Kidney (tissue), 14 donors: Measurements from ENCODE around the gene FAAP20. TPM values are rescaled to one million over a fixed set of nuclear protein-coding genes. Genes with fewer than 3 reads are reported as not detected.

Source experiments
- DNase-seq, 5 donors: peaks; one replicate each; pipeline ENCODE4 v3.0.0-alpha.2; 2013 to 2020
- FAIRE-seq: peaks from 2 replicates; lab custom pipeline; 2012; peaks lifted over from hg19 to GRCh38; lab: Jason Lieb, UNC
- H3K27ac ChIP-seq, 2 donors: one replicate each; pipeline ENCODE4 v1.7.0; 2013; ENCODE audit warnings: low read depth in 2 of 2, low read length in 2 of 2, inconsistent platforms in 1 of 2
- H3K27me3 ChIP-seq: one replicate; pipeline ENCODE4 v1.7.1; 2013; ENCODE audit warnings: low read length, inconsistent platforms; ENCODE audit not compliant: control insufficient read depth, insufficient read depth
- H3K36me3 ChIP-seq, 3 donors: one replicate each; pipeline versions ENCODE4 v1.7.0 to v1.7.1; 2013; ENCODE audit warnings: low read length in 3 of 3, control low read depth in 1 of 3, inconsistent platforms in 1 of 3; ENCODE audit not compliant: insufficient read depth in 3 of 3, control insufficient read depth in 2 of 3
- H3K4me1 ChIP-seq, 3 donors: one replicate each; pipeline versions ENCODE4 v1.7.0 to v1.7.1; 2013; ENCODE audit warnings: low read length in 3 of 3, inconsistent platforms in 1 of 3, low read depth in 1 of 3; ENCODE audit not compliant: control insufficient read depth in 2 of 3, insufficient read depth in 2 of 3
- H3K4me3 ChIP-seq, 3 donors: one replicate each; pipeline versions ENCODE4 v1.7.0 to v1.8.1; 2013; ENCODE audit warnings: low read length in 3 of 3, control low read depth in 1 of 3, inconsistent platforms in 1 of 3
- H3K9ac ChIP-seq, 3 donors: one replicate each; pipeline versions ENCODE4 v1.7.0 to v1.7.1; 2013; ENCODE audit warnings: low read length in 3 of 3, control low read depth in 1 of 3, inconsistent platforms in 1 of 3
- H3K9me3 ChIP-seq, 3 donors: one replicate each; pipeline versions ENCODE4 v1.7.0 to v1.7.1; 2013; ENCODE audit warnings: low read length in 3 of 3, control low read depth in 1 of 3, inconsistent platforms in 1 of 3; ENCODE audit not compliant: control insufficient read depth in 2 of 3, insufficient read depth in 1 of 3
- intact Hi-C: fragments of 100-400 bp; cut with DNase I; formaldehyde crosslinking; loops from one replicate; pipeline ENCODE4 v1.11.1; 2022
- polyA plus RNA-seq: library from polyadenylated mRNA; stranded (reverse); fragments of 350-450 nt; fragmentation: Illumina TruSeq; extraction: RNeasy Lipid Tissue Mini Kit (QIAGEN cat#74804); gene quantifications from one replicate; pipeline ENCODE4 v1.2.3, GENCODE V29; 2014; ENCODE audit warnings: low read depth, low replicate concordance; ENCODE audit not compliant: insufficient read depth
- total RNA-seq: library from RNA; stranded (reverse); fragmentation: NEBNext Ultra II Directional; extraction: Animal tissue kit (Norgen Biotek cat#: 25700); gene quantifications from one replicate; pipeline ENCODE4 v1.2.1, GENCODE V29; 2021
- TF ChIP-seq, protein P1 (sequence below): IDR thresholded peaks from 3 replicates; pipeline ENCODE4 v1.5.1; 2012; ENCODE audit warnings: mild to moderate bottlenecking, moderate library complexity, borderline replicate concordance; ENCODE audit not compliant: insufficient read depth; ENCODE audit errors: extremely low read depth
- donor health status: control.
- donor health status: control.
- donor health status: control.
- donor health status: control.
- donor health status: control.
- donor health status: DM: yes; HTN: yes; CAD: no.
- donor health status: Normal renal cell carcinoma (clear cell type).

The FAAP20 gene
- total and polyA plus RNA-seq, 2 donors from 2014 or later, result 69.0 to 109 TPM

DNA sequence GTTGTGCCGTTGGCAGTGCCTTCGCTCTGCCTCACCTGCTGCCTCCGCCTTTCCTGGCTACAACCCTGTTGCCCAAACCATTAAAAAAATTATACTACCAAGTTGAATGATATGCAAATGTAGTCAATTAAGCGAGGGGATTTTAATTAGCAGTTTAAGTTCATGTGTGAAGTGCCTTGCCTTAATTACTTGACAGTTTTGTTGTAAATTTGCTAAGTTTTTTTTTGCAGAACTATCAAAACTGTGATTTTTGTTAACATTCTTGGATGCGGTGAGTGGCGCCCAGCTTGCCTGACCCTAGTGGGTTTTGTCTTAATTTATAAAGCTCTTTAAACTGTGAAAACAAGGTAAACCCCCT is 44.4 kb upstream of the FAAP20 start:
- FAIRE-seq (no peak), DNase-seq (no peak)
- TF ChIP-seq, protein P1, sequence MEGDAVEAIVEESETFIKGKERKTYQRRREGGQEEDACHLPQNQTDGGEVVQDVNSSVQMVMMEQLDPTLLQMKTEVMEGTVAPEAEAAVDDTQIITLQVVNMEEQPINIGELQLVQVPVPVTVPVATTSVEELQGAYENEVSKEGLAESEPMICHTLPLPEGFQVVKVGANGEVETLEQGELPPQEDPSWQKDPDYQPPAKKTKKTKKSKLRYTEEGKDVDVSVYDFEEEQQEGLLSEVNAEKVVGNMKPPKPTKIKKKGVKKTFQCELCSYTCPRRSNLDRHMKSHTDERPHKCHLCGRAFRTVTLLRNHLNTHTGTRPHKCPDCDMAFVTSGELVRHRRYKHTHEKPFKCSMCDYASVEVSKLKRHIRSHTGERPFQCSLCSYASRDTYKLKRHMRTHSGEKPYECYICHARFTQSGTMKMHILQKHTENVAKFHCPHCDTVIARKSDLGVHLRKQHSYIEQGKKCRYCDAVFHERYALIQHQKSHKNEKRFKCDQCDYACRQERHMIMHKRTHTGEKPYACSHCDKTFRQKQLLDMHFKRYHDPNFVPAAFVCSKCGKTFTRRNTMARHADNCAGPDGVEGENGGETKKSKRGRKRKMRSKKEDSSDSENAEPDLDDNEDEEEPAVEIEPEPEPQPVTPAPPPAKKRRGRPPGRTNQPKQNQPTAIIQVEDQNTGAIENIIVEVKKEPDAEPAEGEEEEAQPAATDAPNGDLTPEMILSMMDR, result no peak
- Histone ChIP-seq H3K4me1 (peaks cover 0 to 68% (median 56%) of the 10 kb centered on the region in 3 donors), H3K9me3 (no peaks in the 10 kb centered on the region), H3K27ac (peak overlapping the region in 1 of 2 donors; percentile 51), H3K4me3 (no peak overlapping the region), H3K27me3 (no peaks in the 10 kb centered on the region), H3K9ac (peak overlapping the region in 1 of 3 donors; percentile 40), H3K36me3 (peaks cover 0 to 3% (median 0%) of the 10 kb centered on the region in 3 donors)
- intact Hi-C loops, result no loop called here

DNA sequence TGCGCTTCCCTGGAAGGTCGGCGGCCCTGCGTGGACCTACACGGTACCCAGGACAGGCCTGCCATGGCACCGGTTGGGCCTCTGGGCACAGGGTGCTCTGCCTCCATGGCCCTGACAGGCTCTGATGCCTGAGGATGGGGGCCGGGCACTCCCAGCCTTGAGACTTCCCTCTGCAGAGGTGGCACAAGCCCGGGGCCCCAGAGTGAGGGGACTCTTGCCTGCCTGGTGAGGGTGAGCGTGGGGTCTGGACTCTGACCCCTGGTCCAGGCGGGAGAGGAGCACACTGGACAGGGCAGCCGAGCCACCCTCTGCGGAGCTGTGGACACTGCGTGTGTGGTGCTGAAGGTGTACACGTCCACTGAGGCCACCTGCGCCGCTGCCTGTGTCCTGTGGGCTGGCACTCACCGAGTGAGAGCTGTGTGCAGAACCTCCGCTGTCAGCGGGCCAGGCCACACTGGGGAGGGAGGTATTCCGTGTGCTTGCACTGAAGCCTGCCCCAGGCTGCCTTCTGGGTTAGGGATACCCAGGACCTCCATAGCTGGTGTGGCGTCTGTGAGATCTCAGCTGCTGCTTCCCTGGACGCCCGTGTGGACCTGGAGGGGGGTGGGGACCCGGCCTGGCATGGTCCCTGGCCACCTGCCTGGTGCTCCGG is 43.9 kb upstream of the FAAP20 start:
- Histone ChIP-seq H3K27ac (peak overlapping the region in 1 of 2 donors; percentile 51), H3K9ac (peak overlapping the region in 1 of 3 donors; percentile 40), H3K9me3 (no peaks in the 10 kb centered on the region), H3K4me1 (peaks cover 0 to 72% (median 60%) of the 10 kb centered on the region in 3 donors), H3K4me3 (no peak overlapping the region), H3K27me3 (no peaks in the 10 kb centered on the region), H3K36me3 (peaks cover 0 to 3% (median 0%) of the 10 kb centered on the region in 3 donors)
- intact Hi-C loops, result no loop called here
- TF ChIP-seq, protein P1, result no peak
- no peak for FAIRE-seq
- DNase-seq, result peak in 1 of 5 donors; percentile 79

DNA sequence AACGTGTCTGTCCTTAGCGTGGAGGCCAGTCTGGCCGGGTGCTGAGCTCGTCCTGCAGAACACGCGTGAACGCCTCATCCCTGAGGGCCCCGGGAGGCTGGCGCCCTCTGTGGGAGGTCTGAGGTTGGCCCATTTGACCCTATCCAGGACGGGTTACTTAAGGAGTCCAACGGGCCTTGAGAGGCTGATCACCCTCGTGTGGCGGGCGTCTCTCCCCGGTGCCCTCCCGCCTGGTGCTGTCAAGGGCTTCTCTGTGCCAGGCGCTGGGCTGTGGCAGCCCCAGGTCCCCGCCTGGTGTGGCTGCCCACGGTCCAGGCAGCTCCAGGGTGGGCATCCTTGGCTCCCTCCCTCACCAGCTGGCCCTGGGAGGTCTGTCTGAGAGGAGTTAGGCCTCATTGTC is 43.2 kb upstream of the FAAP20 start:
- no peak overlapping the region for H3K27ac ChIP-seq
- intact Hi-C loops, result no loop called here
- no peak overlapping the region for H3K9ac ChIP-seq

More for the DNA sequence above, 43.2 kb upstream of the FAAP20 start:
- DNase-seq, result peak in 2 of 5 donors; percentile 44 to 78
- peaks cover 0 to 3% (median 0%) of the 10 kb centered on the region in 3 donors for H3K36me3 ChIP-seq
- no peak for FAIRE-seq
- H3K4me1 ChIP-seq, result peaks cover 0 to 73% (median 62%) of the 10 kb centered on the region in 3 donors
- no peaks in the 10 kb centered on the region for H3K27me3 ChIP-seq
- no peaks in the 10 kb centered on the region for H3K9me3 ChIP-seq
- TF ChIP-seq, protein P1, result no peak
- no peak overlapping the region for H3K4me3 ChIP-seq
